AG10803 (cell line): ENCODE measurements around the gene CTDP1.
A peak's percentile ranks its signal among the peaks of the same experiment; 100 is the strongest.

ENCODE experiments used
- DNase-seq: peaks from one replicate; pipeline ENCODE4 v3.0.0; 2010; ENCODE audit warnings: low read depth
- H3K4me3 ChIP-seq: 2 replicates; pipeline ENCODE4 v1.5.1; 2011; ENCODE audit warnings: mild to moderate bottlenecking, low read length, control low read depth
- TF ChIP-seq, protein P1 (sequence below): conservative IDR thresholded peaks from 2 replicates; pipeline ENCODE4 v1.5.1; 2011; ENCODE audit warnings: mild to moderate bottlenecking, low read length, control low read depth, inconsistent platforms

Gene CTDP1

DNA sequence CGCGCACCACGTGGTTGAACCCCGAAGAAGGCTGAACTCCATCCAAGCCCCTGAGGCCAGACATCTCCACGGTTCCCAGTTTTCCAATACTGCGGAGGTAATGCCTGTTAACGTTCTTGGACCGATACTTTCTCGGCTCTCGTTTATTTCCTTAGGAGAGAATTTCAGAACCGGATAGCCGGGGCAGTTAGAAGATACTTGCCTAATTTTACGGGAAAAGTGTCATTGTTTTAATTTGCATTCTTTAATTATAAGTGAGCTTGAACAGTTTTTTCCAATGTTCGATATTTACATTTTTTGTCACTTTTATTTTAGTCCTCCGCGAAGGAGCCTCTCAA lies 107.9 kb downstream of the CTDP1 start:
- H3K4me3 ChIP-seq = no peak overlapping the region
- TF ChIP-seq, protein P1, sequence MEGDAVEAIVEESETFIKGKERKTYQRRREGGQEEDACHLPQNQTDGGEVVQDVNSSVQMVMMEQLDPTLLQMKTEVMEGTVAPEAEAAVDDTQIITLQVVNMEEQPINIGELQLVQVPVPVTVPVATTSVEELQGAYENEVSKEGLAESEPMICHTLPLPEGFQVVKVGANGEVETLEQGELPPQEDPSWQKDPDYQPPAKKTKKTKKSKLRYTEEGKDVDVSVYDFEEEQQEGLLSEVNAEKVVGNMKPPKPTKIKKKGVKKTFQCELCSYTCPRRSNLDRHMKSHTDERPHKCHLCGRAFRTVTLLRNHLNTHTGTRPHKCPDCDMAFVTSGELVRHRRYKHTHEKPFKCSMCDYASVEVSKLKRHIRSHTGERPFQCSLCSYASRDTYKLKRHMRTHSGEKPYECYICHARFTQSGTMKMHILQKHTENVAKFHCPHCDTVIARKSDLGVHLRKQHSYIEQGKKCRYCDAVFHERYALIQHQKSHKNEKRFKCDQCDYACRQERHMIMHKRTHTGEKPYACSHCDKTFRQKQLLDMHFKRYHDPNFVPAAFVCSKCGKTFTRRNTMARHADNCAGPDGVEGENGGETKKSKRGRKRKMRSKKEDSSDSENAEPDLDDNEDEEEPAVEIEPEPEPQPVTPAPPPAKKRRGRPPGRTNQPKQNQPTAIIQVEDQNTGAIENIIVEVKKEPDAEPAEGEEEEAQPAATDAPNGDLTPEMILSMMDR = no peak
- DNase-seq = no peak

DNA sequence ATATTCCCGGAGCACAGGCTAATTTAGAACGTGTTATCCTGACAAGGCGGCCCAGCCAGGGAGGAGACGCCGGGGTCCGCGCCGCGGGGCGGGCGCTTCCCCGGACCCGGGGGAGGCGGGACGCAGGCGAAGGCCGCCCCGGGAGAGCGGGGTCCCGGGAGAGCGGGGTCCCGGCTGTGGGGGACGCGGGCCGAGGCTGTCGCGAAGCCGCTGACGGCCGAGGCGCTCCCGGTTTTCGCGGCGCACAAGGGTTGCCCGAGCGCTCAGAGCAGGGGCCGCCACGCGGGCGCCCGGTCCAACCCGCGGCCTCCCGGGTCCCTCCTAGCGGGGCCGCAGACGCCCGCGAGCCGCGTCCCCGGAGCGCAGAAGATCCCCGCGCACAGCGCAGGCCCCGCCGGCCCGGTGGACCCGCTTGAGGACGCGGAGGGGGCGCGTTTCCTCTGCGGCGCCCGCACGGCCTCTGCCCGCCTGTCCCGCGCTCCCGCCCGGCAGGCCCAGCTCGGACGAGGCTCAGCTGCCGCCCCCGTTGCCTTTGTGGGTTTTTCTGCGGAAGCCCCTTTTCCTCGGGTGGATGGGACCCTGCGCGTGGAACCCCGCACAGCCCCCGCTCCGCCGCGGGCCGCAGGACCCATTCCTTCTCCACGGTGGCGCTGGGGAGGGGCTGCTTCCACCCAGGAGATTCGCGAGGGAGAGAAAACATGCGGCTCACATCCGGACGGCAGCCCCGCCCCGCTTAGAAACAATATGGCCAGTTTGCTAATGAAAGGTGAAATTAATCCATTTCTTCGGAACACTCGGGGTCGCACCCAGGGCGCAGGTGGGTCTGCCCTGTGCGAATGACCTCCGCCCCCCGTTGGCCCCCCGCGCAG lies 108.5 kb downstream of the CTDP1 start:
- TF ChIP-seq, protein P1 = no peak
- DNase-seq = no peak
- H3K4me3 ChIP-seq = peak overlapping the region; percentile 12

DNA sequence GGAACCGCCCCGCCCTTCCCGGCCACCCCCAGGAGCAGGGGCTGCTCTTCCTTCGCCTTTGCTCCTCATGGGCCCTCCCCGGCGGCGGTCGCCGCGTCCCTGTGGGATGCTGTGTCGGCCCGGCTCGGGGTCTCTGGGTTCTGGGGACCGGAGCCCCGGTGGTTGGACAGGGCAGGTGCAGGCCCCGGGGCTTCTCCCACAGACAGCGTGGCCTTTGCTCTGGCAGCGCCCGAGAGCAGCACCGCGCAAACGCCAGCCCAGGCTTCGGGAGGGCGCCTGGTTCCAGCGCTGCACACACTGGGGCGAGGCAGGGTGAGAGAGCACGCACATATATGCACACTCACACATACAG lies 109.1 kb downstream of the CTDP1 start:
- TF ChIP-seq, protein P1 = no peak
- H3K4me3 ChIP-seq = no peak overlapping the region
- DNase-seq = no peak

DNA sequence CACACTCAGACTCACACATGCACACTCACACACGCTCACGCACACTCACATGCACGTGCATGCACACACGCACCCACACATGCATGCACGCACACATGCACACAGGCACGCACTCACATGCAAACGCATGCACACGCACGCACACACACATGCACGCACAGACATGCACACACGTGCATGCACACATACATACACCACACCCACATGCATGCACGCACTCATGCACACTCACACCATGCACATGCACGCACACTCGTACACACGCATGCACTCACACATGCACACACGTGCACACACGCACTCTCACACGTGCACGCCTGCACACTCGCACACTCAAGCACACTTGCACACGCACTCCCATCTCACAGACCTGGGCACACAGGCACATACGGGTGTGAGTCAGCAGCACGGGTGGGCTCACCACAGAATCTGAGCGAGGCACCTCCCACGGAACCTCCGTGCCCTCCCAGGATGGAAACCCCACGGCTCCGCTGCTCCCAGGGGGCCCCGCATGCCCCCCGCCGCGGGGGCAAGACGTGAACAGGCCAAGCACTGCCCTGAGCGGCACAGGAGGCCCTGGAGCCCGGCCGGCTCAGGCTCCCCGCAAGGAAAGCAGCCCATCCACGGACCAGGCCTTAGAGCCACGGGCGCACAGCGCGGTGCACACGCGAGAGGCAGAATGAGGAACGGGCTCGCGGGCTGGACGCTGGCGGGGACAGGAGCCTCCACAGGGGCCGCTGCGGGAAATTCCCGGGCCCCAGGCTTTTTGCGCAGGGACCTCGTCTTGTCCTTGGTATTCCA lies 109.7 kb downstream of the CTDP1 start:
- no peak for DNase-seq
- TF ChIP-seq, protein P1 = no peak
- H3K4me3 ChIP-seq = no peak overlapping the region

DNA sequence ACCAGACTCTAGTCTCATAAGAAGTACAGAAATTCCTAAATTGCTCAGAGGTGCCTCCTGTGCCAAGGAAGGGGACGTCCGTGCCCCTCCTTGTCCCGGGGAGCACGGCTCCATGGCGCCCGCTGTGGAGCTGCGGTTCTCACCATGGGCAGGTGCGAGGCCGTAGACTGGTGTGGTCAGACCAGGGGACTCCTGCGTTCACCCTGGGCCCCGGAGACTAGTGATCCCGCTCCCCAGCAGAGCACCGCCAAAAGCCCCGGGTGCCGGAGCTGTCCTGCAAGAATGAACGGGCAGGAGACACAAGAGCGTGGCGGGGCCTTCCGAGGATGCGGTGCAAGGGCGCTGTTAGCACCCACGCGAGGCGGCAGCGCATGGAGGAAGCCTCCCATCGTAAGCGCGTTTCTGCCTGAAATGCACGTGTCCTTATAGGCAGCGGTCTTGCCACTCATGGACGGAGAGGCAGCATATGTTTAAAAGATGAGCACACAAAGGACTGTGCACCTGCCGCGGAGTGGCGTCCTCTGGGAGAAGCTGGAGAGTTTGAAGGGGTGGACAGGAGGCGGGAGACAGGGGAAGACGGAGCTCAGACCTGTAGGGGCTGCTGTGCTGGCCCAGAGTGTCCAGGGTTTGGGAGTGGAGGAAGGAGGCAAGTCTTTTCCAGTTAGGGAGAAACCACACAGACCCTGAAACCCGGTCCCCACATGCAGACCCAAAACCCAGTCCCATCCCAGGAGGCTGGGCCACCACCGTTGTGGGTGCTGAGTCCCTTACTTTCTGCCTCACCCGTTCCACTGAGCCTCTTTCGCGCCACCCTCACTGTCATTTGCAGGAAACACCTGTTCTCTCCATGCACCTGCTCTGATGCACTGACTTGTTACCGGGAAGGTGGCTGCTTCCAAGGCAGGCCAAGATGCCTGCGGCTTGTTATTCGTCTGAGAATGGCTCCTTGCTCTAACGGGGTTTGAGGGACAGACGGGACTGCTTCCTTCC lies 110.6 kb downstream of the CTDP1 start:
- DNase-seq = no peak
- no peak overlapping the region for H3K4me3 ChIP-seq
- TF ChIP-seq, protein P1 = no peak

DNA sequence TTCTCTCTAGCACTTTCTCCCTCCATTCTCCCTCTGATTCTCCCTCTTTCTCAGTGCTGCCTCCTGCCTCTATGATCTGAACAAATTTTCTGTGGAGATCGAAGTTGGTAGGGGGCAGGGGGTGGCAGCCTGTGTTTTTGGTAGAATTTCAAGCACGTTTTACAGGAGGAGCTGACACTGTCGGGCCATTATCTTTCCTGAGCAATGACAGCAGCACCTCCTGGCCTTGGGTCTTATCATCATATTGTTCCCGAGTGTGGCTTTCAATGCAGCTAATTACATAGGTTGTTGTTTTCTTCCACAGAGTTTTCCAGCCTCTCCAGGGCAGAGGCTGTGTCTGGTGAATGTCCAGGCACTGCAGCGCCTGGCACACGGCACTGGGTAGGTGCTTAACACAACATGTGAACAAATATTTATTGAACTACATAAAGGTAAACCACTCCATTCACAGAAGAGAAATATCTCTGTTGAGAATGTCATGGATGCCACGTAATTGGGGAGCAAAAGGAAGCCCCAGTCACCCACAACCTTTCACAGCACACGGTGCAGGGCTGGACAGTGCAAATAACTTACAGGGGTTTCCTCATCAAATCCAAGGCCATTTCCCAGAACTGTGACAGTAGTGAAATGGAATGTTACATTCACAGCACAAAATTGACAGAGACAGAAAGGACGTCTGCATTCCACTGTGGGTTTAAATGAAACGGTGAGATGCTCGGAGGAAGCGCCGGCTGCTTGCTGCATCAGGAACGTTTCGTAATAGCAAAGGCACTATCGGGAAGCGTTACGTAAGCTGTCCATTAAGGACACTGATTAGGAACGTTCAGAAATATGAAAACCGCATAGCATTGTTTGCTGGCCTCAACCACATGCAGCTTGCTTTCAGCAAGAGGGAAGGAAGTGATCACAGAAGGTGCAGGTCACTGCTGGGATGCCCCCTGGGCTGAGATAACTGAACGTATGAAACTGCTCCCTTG lies 111.7 kb downstream of the CTDP1 start:
- TF ChIP-seq, protein P1 = no peak
- no peak overlapping the region for H3K4me3 ChIP-seq
- peak; percentile 99 for DNase-seq
